ENCODE measurements around the gene PIANP.

The PIANP gene

DNA sequence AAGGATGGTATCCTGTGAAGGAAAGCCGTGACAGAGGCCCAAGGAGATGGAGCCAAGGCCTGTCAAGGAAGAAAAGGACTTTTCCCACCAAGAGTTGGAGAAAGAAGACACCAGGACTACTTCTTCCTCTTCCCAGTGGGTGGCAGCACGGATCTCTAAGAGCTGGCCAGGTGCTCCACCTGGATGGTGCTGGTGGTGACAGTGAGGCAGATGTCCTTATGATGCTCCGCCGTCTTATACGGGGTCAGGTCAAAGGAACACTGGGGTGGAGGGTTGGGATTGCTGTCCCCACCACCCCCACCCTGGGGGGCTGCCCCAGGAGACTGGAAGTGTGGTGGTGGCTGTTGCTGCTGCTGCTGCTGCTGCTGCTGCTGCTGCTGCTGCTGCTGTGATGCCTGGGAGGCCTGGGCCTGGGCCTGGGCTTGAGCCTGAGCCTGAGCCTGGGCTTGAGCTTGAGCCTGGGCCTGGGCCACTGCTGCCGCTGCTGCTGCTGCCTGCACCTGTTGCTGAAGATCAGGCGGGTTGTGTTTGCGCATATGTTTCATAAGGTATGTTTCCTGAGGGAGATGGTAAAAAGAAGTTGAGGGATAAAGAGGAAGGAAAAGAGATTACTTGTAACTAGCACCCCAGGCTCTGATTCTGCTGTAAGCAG, 32.9 kb downstream of the PIANP start:
- DNase-seq (ENCODE audit: low read depth in 2 of 2): no peak

- DNase-seq (ENCODE audit: low read depth in 2 of 2): no peak
Measured at GRCh38 chr12:6666211-6666610, 34.4 kb downstream of the PIANP start.

- no peak for DNase-seq (ENCODE audit: low read depth in 2 of 2)
Measured at GRCh38 chr12:6664902-6665301, 35.7 kb downstream of the PIANP start.

- peak; percentile 94 to 95 for DNase-seq (ENCODE audit: low read depth in 2 of 2)
Measured at GRCh38 chr12:6662906-6663742, 37.5 kb downstream of the PIANP start, which contains the start of gene ING4. Gene ING4 (minus strand): TSS chr12:6663119. CDS start chr12:6663101, 18 bp downstream.

GRCh38 chr12:6662602-6662905, 38.1 kb downstream of the PIANP start:
- no peak for DNase-seq (ENCODE audit: low read depth in 2 of 2)

DNA sequence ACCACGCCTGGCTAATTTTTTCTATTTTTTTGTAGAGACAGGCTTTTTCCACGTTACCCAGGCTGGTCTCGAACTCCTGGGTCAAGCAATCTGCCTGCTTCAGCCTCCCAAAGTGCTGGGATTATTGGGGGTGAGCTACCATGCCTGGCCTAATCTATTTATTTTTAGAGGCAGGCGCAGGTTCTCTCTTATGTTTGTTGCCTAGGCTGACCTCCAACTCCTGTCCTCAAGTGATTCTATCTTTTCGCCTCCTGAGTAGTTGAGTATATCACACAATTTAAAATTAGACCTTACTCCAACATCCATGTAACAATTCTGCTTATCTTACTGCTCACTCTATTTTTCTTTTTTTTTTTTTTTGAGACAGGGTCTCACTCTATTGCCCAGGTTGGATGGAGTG, 46.6 kb downstream of the PIANP start:
- DNase-seq (ENCODE audit: low read depth in 2 of 2): no peak

- DNase-seq (ENCODE audit: low read depth in 2 of 2): no peak
Measured at GRCh38 chr12:6653342-6653741, 47.3 kb downstream of the PIANP start.

GRCh38 chr12:6652391-6652790, 48.2 kb downstream of the PIANP start:
- no peak for DNase-seq (ENCODE audit: low read depth in 2 of 2)

- no peak for DNase-seq (ENCODE audit: low read depth in 2 of 2)
Measured at GRCh38 chr12:6650832-6651231, 49.8 kb downstream of the PIANP start.

- DNase-seq (ENCODE audit: low read depth in 2 of 2): peak in 1 of 2 donors; percentile 35
Measured at GRCh38 chr12:6647083-6647604, 53.5 kb downstream of the PIANP start, which contains the start of gene ACRBP. Gene ACRBP (minus strand): TSS chr12:6647432. CDS start chr12:6647366, 66 bp downstream.

GRCh38 chr12:6646276-6647082, 54.1 kb downstream of the PIANP start:
- no peak for DNase-seq (ENCODE audit: low read depth in 2 of 2)

- no peak for DNase-seq (ENCODE audit: low read depth in 2 of 2)
Measured at GRCh38 chr12:6644903-6645302, 55.7 kb downstream of the PIANP start.

- DNase-seq (ENCODE audit: low read depth in 2 of 2): no peak
Measured at GRCh38 chr12:6644257-6644596, 56.4 kb downstream of the PIANP start.
